ENCODE results near the gene DRD2.

DNA sequence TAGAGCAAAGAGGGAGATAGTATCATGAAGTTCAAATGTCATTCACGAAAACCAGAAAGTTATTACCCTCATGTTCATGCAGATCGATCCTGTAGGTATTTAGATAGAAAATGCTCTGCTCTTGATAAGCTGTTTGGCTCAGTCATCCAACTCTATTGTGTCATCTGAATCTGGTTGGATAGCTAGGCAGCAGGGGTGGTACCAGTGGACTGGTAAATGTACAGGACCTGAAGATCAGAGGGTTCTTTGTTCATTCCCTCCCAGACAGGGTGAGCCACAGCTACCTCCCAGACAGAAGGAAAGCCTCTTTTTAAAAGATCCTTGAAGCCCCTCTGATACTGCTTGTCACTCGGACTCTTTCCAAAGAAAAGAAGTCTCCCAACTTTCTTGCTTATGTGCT is 29.8 kb upstream of the DRD2 start:
- TF ChIP-seq, protein P1, sequence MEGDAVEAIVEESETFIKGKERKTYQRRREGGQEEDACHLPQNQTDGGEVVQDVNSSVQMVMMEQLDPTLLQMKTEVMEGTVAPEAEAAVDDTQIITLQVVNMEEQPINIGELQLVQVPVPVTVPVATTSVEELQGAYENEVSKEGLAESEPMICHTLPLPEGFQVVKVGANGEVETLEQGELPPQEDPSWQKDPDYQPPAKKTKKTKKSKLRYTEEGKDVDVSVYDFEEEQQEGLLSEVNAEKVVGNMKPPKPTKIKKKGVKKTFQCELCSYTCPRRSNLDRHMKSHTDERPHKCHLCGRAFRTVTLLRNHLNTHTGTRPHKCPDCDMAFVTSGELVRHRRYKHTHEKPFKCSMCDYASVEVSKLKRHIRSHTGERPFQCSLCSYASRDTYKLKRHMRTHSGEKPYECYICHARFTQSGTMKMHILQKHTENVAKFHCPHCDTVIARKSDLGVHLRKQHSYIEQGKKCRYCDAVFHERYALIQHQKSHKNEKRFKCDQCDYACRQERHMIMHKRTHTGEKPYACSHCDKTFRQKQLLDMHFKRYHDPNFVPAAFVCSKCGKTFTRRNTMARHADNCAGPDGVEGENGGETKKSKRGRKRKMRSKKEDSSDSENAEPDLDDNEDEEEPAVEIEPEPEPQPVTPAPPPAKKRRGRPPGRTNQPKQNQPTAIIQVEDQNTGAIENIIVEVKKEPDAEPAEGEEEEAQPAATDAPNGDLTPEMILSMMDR (IDR thresholded peaks at IDR 0.05), result no peak
- TF ChIP-seq POLR2A (IDR thresholded peaks at IDR 0.05) (no peak), EP300 (IDR thresholded peaks at IDR 0.05) (no peak)
